Activated naive CD4-positive, alpha-beta T cell treated with anti-CD3 and anti-CD28 coated beads, Interleukin-2, amount 10 ng/mL, durations not matched to agents 7 days and 5 days (primary cell): ENCODE measurements around the gene DIPK1B.
"Not testable (repeated sequence)": the region's sequence is repeated elsewhere in the genome, so short reads cannot be mapped to it uniquely, and the experiment has no call there.

Experiments
- CTCF ChIA-PET: fragments of 350-600 bp; sonication (Branson Sonifier 250); formaldehyde crosslinking; loops from one replicate; lab custom pipeline; 2021; ENCODE audit warnings: antibody characterized with exemption; lab: Charles Lee
- DNase-seq: peaks from one replicate; pipeline ENCODE4 v3.0.0-alpha.2; 2020
- H3K27ac Mint-ChIP-seq: one replicate; pipeline ENCODE4 v1.8.0; 2021; ENCODE audit warnings: mild to moderate bottlenecking, moderate library complexity, mixed read lengths
- H3K27me3 Mint-ChIP-seq: one replicate; pipeline ENCODE4 v1.8.0; 2021; ENCODE audit warnings: mild to moderate bottlenecking, mixed read lengths
- H3K36me3 Mint-ChIP-seq: one replicate; pipeline ENCODE4 v1.8.0; 2021; ENCODE audit warnings: mixed read lengths
- H3K4me1 Mint-ChIP-seq: one replicate; pipeline ENCODE4 v1.8.0; 2021; ENCODE audit warnings: mixed read lengths
- H3K4me3 Mint-ChIP-seq: one replicate; pipeline ENCODE4 v1.8.0; 2021; ENCODE audit warnings: mild to moderate bottlenecking, moderate library complexity, mixed read lengths
- H3K9me3 Mint-ChIP-seq: one replicate; pipeline ENCODE4 v1.8.0; 2021; ENCODE audit warnings: mixed read lengths

DIPK1B gene

DNA sequence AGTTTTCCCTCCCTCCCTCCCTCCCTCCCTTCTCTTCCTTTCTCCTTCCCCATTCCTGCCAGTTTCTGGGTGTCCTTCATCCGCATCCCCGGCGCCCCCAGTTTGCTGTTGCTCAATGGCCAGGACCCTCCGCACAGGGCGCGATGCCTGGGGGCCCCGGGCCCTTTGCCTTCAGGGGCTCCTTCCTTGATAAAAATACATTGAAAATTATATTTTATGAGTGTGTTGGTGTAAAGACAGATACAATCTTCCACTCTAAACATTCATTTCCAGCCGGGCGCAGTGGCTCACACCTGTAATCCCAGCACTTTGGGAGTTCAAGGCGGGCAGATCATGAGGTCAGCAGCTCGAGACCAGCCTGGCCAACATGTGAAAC, 17.5 kb upstream of the DIPK1B start:
- no peak for DNase-seq
- H3K27ac Mint-ChIP-seq, result no peak overlapping the region
- no peaks in the 10 kb centered on the region for H3K4me1 Mint-ChIP-seq
- no peaks in the 10 kb centered on the region for H3K36me3 Mint-ChIP-seq
- CTCF ChIA-PET, result interaction anchor here (1.1 kb wide), 1 partner anchor 21 kb away, joined by 3 read pairs; no protein-coding TSS in a partner anchor
- H3K9me3 Mint-ChIP-seq, result no peaks in the 10 kb centered on the region
- no peak overlapping the region for H3K4me3 Mint-ChIP-seq
- H3K27me3 Mint-ChIP-seq, result peaks cover 78% of the 10 kb centered on the region

DNA sequence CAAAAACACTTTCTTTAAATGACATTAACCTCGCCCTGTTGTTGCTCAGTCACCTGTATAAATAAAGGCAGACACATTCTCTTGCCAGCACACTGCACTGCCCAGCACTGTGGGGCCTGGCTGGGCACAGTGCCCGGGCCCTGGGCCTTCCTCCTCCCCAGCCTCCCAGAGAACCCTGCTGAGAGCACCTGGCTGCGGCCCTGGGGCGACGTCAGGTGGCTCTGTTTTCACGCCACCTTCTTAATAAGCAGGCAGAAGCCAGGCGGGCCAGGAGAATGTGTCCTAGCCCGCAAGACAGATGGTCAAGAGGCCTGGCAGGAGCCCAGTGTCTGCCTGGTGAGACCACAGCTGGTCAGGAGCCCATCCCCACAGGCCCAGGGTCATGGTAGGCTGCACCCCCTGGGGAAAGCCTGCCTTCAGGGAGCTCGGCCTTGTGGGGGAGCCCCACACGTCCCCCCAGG, 16.9 kb upstream of the DIPK1B start:
- H3K36me3 Mint-ChIP-seq, result no peaks in the 10 kb centered on the region
- CTCF ChIA-PET, result interaction anchor here (1.1 to 2.2 kb wide), 2 partner anchors 20 to 23 kb away, joined by 3 to 7 read pairs; no protein-coding TSS in a partner anchor
- H3K9me3 Mint-ChIP-seq, result no peaks in the 10 kb centered on the region
- H3K27ac Mint-ChIP-seq, result no peak overlapping the region
- H3K27me3 Mint-ChIP-seq, result peaks cover 78% of the 10 kb centered on the region
- H3K4me3 Mint-ChIP-seq, result no peak overlapping the region
- no peak for DNase-seq
- peaks cover 4% of the 10 kb centered on the region for H3K4me1 Mint-ChIP-seq

DNA sequence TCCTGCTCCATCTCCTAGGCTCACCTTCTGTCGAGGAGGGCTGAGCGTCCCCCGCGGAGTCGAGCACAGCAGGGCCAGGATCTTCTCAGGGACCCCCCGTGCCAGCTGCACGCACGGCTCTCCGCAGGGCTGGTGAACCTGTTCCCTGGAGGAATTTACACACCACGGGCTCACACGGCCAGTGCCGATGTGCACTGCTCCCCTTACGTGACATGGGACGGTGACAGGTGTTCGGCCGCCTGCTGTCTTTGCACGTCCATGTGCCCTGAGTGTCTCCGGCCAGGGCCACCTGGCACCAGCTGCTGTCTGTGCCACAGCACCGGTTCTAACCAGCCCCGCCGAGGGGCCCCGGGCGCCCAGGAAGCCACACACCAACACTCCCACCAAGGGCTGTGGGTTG, 16.4 kb upstream of the DIPK1B start:
- H3K27me3 Mint-ChIP-seq, result peaks cover 81% of the 10 kb centered on the region
- DNase-seq, result no peak
- H3K36me3 Mint-ChIP-seq, result no peaks in the 10 kb centered on the region
- peaks cover 9% of the 10 kb centered on the region for H3K4me1 Mint-ChIP-seq
- CTCF ChIA-PET, result interaction anchor here (2.2 kb wide), 1 partner anchor 24 kb away, joined by 7 read pairs; no protein-coding TSS in a partner anchor
- no peak overlapping the region for H3K4me3 Mint-ChIP-seq
- H3K27ac Mint-ChIP-seq, result no peak overlapping the region
- H3K9me3 Mint-ChIP-seq, result no peaks in the 10 kb centered on the region

DNA sequence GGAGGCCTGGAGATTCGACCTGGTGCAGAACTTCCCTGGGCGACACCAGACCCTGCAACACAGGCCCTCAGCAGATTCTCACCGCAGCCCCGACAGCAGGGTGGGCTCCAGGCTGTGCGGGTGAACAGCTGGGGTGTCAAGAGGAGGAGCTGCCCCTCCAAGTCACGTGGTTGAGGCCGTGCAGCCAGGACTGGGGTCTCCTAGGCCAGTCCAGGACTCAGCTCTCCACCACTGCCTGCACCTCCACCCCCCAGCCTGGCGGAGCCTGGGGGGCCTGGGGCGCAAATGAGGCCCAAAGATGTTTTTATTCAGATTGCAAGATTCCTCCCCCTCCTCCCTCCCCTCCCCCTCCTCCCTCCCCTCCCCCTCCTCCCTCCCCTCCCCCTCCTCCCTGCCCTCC, 15.9 kb upstream of the DIPK1B start:
- Mint-ChIP-seq H3K27me3 (peaks cover 83% of the 10 kb centered on the region), H3K4me1 (peaks cover 15% of the 10 kb centered on the region), H3K36me3 (no peaks in the 10 kb centered on the region), H3K27ac (no peak overlapping the region), H3K9me3 (no peaks in the 10 kb centered on the region), H3K4me3 (no peak overlapping the region)
- CTCF ChIA-PET, result interaction anchor here (2.2 kb wide), 1 partner anchor 24 kb away, joined by 7 read pairs; no protein-coding TSS in a partner anchor
- no peak for DNase-seq

DNA sequence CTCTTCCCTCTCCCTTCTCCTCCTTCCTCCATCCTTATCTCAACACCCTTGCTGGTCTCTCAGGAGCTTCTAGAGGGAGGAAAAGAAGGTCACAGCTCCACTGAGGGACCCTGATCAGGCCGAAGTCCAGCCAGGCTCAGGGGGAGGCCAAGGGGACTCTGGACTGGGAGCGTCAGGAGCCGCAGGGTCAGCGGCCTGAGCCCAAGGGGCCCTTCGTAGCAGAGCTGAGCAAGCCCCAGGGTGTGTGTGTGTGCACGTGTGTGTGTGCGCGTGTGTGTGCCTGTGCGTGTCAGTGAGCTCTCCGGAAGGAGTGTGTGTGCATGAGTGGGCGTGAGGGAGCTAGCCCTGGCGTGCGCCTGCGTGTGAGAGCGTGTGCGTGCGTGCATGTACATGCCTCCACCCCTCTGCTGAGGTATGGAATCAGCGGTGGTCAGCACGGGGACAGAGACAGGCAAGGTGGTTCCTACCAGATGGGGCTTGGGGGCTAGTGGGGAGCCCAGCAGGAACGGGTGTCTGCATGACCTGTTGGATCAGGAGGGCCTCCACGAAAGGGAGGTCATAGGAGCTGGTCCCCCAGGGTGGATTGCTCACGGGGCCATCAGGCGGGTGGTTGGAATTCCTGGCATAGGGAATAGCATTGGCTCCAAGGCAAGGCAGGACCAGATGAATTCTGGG, 15.1 kb upstream of the DIPK1B start:
- Mint-ChIP-seq H3K27me3 (peaks cover 87% of the 10 kb centered on the region), H3K4me3 (no peak overlapping the region), H3K27ac (no peak overlapping the region), H3K36me3 (no peaks in the 10 kb centered on the region), H3K4me1 (peaks cover 19% of the 10 kb centered on the region), H3K9me3 (no peaks in the 10 kb centered on the region)
- DNase-seq, result no peak
- CTCF ChIA-PET, result interaction anchor here (2.2 kb wide), 1 partner anchor 25 kb away, joined by 7 read pairs; no protein-coding TSS in a partner anchor

DNA sequence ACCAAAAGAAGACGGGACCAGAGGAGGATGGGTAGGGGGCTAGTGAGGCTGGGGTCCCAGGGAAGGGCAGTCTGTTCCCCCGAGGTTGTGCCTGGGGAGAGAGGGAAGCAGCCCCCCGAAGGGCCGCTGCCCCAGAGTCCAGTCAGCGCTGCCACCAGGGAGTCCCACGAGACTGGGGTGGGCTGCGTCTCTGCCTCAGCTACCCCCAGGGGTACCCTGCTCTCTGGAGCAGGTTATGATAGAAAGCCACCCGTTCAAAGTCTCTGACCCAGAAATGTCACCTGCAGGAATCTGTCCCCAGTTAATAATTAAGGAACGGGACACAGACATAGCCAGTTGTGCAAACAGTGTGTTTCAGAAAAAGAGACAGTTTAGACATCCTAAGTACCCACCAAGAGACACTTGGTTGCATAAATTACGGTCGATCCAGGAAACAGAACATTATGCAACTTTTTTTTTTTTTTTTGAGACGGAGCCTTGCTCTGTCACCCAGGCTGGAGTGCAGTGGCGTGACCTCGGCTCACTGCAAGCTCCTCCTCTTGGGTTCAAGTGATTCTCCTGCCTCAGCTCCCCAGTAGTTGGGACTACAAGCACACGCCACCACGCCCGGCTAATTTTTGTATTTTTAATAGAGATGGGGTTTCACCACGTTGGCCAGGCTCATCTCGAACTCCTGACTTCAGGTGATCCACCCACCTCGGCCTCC, 14.4 kb upstream of the DIPK1B start:
- no peak for DNase-seq
- CTCF ChIA-PET, result interaction anchor here (2.2 kb wide), 1 partner anchor 26 kb away, joined by 7 read pairs; no protein-coding TSS in a partner anchor
- Mint-ChIP-seq H3K4me1 (peaks cover 20% of the 10 kb centered on the region), H3K27ac (no peak overlapping the region), H3K27me3 (peaks cover 87% of the 10 kb centered on the region), H3K36me3 (no peaks in the 10 kb centered on the region), H3K9me3 (no peaks in the 10 kb centered on the region), H3K4me3 (no peak overlapping the region)

DNA sequence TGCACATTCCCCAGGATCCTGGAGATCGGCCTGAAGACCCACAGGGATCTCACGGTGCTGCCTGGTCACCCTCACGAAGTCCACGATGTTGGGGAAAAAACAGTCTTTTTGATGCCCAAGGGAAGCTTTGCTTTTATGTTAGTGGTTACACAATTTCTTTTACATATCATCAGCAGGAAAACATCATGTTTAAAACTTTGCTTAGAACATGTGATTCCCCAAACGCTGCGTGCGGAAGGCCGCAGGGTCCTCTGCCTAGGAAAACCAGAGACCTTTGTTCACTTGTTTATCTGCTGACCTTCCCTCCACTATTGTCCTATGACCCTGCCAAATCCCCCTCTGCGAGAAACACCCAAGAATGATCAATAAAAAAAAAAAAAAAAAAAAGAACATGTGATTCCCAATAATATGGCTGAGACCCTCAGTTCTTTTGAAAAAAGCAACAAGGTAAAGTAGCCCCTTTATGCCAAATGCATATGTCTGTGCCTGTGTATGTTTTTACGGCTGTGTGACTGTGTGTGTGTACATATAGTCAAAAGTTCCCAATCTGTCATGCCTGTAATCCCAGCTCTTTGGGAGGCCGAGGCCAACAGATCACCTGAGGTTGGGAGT, 13.6 kb upstream of the DIPK1B start:
- CTCF ChIA-PET, result interaction anchor here (2.0 kb wide), 1 partner anchor 31 kb away, joined by 4 read pairs; no protein-coding TSS in a partner anchor
- H3K27ac Mint-ChIP-seq, result no peak overlapping the region
- no peaks in the 10 kb centered on the region for H3K36me3 Mint-ChIP-seq
- H3K9me3 Mint-ChIP-seq, result no peaks in the 10 kb centered on the region
- H3K27me3 Mint-ChIP-seq, result peaks cover 89% of the 10 kb centered on the region
- peaks cover 20% of the 10 kb centered on the region for H3K4me1 Mint-ChIP-seq
- no peak overlapping the region for H3K4me3 Mint-ChIP-seq
- no peak for DNase-seq

DNA sequence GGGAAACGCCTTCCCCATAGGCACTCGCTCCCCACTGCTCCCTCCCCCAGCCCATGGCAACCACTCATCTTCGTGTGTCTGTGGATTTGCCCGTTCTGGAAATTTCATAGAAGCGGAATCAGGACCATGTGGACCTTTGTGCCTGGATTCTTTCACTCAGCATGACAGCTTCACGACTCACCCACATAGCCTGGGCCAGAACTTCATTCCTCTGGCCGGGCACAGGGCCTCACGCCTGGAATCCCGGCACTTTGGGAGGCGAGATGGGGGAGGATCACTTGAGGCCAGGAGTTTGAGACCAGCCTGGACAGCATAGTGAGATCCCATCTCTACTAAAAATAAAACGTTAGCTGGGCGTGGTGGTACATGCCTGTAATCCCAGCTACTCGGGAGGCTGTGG, 12.1 kb upstream of the DIPK1B start:
- Mint-ChIP-seq H3K27ac (peak overlapping the region; percentile 34), H3K4me3 (no peak overlapping the region), H3K36me3 (no peaks in the 10 kb centered on the region), H3K27me3 (peaks cover 93% of the 10 kb centered on the region), H3K4me1 (peaks cover 20% of the 10 kb centered on the region), H3K9me3 (no peaks in the 10 kb centered on the region)
- DNase-seq, result no peak
- CTCF ChIA-PET, result interaction anchor here (0.9 to 2.0 kb wide), 4 partner anchors 27 to 36 kb away, joined by 3 to 5 read pairs (median 4); no protein-coding TSS in a partner anchor

DNA sequence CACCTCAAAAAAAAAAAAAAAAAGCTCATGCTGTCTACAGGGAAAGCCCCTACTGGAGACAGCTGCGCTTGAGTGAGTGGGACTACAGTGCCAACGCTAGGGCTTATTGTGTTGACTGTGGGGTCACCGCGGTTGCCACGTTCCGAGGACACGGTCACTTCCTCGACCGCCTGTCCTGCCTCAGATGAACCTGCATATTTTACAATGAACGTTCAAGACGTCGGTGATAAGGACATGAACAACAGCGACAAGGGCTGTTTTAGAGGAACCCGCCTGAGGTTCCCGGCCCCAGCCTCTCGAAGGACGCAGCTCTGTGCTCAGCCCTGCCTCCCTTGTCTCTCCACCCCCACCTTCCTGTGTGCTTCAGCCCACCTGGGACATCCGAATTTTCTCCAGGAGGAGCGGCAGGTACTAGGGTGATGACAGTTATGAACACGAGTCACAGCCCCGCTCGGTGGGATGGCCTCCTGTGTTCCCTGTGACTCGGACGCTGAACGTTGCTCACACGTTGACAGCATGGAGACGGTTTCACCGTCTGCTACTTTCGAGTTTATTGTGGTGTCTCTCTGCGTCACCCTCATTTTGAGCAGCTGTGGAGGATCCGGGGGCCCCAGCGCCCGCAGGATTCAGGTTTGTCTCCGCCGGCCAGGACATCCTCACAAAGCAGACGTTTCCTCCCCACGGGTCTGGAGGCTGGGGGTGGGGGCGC, 11.3 kb upstream of the DIPK1B start:
- peaks cover 93% of the 10 kb centered on the region for H3K27me3 Mint-ChIP-seq
- DNase-seq, result peak; percentile 69

DNA sequence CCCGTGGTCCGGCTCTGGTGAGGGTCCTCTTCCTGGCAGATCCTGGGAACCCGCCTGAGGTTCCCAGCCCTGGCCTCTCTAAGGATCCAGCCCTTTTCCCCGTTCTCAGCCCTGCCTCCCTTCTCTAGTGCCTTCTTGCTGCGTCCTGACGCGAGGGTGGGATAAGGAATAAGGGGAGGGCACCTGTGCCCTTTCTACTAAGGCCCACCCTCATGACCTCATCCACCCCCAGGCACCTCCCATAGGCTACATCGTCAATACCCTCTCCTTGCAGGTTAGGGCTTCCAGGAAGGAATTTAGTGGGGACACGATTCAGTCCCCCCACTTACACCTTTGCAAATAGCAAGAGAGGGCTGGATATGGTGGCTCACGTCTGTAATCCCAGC, 10.7 kb upstream of the DIPK1B start:
- no peak for DNase-seq
- no peaks in the 10 kb centered on the region for H3K9me3 Mint-ChIP-seq
- H3K27me3 Mint-ChIP-seq, result peaks cover 91% of the 10 kb centered on the region
- H3K27ac Mint-ChIP-seq, result no peak overlapping the region
- CTCF ChIA-PET, result interaction anchor here (0.6 to 1.6 kb wide), 3 partner anchors 25 to 30 kb away, joined by 3 to 5 read pairs (median 5); no protein-coding TSS in a partner anchor
- H3K4me3 Mint-ChIP-seq, result peak overlapping the region; percentile 64
- H3K36me3 Mint-ChIP-seq, result no peaks in the 10 kb centered on the region
- peaks cover 20% of the 10 kb centered on the region for H3K4me1 Mint-ChIP-seq

More for the DNA sequence above, 11.3 kb upstream of the DIPK1B start:
- Mint-ChIP-seq H3K9me3 (no peaks in the 10 kb centered on the region), H3K36me3 (no peaks in the 10 kb centered on the region), H3K4me1 (peaks cover 20% of the 10 kb centered on the region), H3K4me3 (peak overlapping the region; percentile 64), H3K27ac (peak overlapping the region; percentile 87)
- CTCF ChIA-PET, result interaction anchor here (0.6 to 2.0 kb wide), 5 partner anchors 26 to 37 kb away, joined by 3 to 5 read pairs (median 4); no protein-coding TSS in a partner anchor

DNA sequence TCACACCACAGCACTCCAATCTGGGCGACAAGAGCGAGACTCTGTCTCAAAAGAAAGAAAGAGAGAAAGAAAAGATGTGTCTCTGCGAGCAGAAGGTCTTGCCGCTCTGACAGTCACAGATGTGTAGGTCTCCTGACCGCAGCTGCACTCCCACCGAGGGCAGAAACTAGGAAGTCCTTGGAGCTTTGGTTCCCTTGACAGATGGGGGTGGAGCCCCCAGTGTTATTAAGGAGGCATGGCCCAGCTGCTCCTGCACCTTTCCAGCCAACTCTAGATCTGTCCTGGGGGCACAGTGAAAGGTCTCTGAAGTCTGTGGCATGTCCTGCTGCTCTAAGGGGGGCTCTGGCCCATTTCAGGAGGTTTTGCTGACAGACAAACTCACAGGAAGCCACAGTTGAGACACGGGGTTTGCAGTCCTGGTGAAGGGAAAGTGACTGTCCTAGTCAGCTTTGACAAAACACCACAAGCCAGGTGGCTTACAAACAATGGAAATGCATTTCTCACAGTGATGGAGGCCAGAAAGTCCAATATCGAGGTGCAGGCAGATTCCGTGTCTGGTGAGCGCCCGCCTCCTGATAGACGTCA, 9.0 kb upstream of the DIPK1B start:
- Mint-ChIP-seq H3K27me3 (peaks cover 90% of the 10 kb centered on the region), H3K36me3 (no peaks in the 10 kb centered on the region), H3K4me3 (no peak overlapping the region), H3K9me3 (no peaks in the 10 kb centered on the region), H3K27ac (peak overlapping the region; percentile 52), H3K4me1 (peaks cover 20% of the 10 kb centered on the region)
- no peak for DNase-seq
- CTCF ChIA-PET, result no interaction called here

DNA sequence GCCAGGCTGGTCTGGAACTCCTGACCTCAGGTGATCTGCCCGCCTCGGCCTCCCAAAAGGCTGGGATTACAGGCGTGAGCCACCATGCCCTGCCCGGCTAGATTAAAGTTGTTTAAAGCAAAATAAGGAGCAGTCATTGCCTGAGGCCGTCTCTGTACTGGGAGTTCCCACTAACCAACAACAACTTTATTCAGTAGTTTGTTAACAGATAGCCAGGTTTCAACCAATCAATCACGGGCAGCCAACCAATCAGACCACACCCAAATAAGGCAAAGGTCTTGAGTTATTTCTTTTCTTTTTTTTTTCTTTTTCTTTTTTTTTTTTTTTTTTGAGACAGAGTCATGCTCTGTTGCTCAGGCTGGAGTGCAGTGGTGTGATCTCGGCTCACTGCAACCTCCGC, 7.6 kb upstream of the DIPK1B start:
- H3K36me3 Mint-ChIP-seq, DNase-seq, CTCF ChIA-PET, H3K4me3 Mint-ChIP-seq, H3K27ac Mint-ChIP-seq, H3K9me3 Mint-ChIP-seq: not testable (repeated sequence)
- peaks cover 20% of the 10 kb centered on the region for H3K4me1 Mint-ChIP-seq
- H3K27me3 Mint-ChIP-seq, result peaks cover 92% of the 10 kb centered on the region

DNA sequence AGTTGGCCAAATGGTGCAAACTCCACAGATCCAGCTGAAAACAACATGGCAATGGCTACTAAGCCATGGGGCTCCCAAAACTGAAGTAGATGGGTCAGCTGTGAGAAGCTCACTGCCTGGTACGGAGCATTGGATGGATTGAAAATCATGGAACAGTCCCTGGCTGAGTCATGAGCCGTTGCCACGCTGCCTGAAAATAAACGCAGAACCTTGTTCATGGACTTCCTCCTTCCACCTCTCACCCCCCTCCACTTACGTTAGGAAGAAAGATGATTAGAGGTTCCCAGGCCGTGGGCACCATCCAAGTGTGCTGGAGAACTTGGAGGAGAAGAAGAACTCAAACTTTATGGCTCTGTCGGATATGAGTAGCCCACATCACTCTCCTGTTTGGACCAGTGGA, 6.8 kb upstream of the DIPK1B start:
- Mint-ChIP-seq H3K27me3 (peaks cover 92% of the 10 kb centered on the region), H3K9me3 (no peaks in the 10 kb centered on the region), H3K4me3 (no peak overlapping the region), H3K36me3 (no peaks in the 10 kb centered on the region), H3K4me1 (peaks cover 15% of the 10 kb centered on the region), H3K27ac (no peak overlapping the region)
- CTCF ChIA-PET, result no interaction called here
- no peak for DNase-seq
